ENCODE data around the gene ELAVL2.

- TF ChIP-seq RAD21 (CRISPR knock-in tag; conservative IDR thresholded peaks at IDR 0.05 in 1 of 2, IDR thresholded peaks at IDR 0.05 in 1 of 2) (no peak), POLR2A (conservative IDR thresholded peaks at IDR 0.05) (no peak)
Observed at GRCh38 chr9:23842565-23843129, 16.6 kb upstream of the ELAVL2 start.
